ENCODE data around the gene GSTA3.
"Not testable (repeated sequence)": the region's sequence is repeated elsewhere in the genome, so short reads cannot be mapped to it uniquely, and the experiment has no call there.

GSTA3 gene

DNA sequence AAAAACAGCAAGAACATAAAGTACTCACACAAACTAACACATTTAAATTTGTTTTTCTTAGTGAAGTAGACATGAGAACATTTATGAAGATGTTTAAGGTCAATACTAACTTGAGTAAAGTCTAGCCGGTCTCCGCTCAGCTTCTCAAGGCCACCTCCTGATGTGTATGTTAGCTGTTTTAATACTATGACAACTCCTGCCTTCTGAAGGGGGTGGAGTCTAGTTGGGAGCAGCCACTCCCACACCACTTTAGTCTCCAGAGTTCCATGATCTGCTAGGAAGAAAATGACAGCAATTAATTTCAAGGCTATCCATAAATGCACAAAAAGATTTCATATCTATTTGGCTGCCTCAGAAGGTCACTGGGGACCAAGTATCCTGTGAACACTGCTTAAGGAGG, at the start of gene GSTA3:
TSS of gene GSTA3 (minus strand) at position 168 of the 400 bp plus-strand sequence. CDS start 3,864 bp downstream, outside the sequence.
- no peak for DNase-seq (ENCODE audit: low read depth in 2 of 2)

DNA sequence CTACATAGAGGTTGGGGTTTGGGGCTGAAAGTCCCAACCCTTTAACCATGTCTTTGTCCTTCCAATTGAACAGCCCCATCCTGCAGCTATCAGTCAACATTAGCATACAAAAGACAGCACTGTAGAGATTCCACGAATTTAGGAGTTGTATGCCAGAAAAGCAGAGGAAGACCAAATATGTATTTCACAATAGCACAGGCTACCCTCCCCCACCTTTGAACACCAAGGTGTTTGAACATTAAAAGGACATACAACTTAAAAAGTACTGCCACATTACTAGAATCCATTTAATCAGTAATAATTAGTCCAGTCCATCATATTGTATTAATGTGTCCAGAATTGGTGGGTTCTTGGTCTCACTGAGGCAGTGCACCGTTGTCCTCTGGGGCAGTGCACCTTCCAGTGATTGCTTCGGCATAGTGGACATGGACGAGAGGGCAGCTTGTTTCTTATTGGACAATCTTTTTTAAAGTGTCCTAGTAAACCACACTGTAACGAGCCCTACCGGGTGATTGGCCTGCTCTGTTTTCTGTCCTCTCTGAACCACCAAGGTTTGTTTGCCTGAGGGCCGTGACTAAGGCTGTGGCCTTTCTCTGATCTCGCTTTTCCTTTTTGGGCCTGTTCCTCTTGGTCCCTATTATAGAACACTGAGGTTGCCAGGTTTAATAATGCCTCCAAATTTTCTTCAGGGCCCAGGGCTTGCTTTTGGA, 49.2 kb upstream of the GSTA3 start:
- DNase-seq (ENCODE audit: low read depth in 2 of 2) = no peak

DNA sequence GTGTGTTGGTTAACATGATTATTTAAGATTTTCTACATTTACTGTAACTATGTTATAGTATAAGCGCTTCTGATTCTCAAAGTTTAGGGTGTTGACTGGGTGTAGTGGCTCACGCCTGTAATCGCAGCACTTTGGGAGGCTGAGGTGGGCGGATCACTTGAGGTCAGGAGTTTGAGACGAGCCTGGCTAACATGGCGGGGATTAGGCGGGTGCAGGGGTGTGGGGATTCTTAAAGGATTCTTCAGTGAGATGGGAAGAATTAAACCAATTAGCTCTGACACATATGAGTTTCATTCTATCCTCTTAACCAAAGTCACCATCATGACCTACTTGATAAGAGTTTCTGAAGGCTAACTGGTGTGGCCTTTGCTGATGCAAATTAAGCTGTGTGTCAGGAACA, 46.4 kb upstream of the GSTA3 start:
- no peak for DNase-seq (ENCODE audit: low read depth in 2 of 2)

DNA sequence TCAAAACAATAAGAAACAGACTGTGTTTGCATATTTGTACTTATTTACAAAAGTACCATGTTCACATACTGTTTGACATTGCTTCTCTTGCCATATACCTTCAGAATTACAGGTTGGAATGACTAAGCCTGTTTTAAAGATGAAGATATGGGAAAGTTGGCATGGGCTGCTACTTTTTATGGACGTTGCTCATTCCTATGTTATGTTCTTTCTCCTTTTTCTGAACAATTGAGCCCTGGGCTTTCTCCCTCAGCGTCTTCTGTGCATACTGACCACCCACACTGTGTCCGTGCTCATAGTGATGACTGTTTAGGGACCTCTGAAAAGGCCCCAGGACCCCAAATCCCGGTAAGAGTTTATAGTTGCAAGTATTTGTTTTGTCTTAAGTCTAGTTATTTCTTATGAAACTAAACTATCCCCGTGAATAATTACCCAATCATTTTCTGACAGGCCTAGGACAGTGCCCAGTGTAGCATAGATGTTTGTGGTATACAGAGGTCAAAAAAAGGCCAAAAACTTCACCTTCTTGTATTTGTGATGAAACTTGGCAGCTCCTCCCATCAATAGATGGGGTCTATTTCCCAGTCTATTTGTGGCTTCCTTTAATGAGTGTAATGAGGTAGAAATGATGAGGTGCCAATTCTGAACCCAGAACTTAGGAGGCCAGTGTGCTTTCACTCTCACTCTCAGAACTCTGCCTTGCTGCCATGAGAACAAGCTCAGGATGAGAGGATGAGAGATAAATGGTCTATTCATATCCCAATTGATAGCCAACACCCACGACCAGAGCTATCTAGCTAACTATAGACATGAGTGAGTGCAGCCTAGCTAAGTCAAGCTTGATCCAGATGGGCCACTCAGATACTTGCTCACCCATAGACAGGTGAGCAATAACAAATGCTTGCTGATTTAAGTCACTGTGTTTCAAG, 44.7 kb upstream of the GSTA3 start:
- DNase-seq (ENCODE audit: low read depth in 2 of 2) = no peak

DNA sequence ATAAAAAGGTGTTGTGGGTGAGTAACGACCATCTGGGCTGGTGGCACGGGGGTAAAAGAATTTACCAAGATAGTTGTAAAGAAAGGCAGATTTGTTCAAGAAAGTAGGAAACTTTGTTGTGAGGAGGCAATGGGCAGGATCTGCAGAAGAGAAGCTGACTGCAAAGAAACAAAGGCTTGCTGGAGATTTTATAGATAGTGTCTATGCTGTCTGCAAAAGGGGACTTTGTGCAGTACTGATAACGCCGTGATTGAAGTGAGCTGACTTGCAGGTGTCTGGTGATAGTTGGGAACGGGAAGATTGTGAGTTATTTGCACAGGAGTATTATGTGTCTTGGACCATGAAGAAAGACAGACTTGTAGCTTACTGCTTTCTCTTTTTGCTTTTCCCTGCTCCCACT, 36.8 kb upstream of the GSTA3 start:
- no peak for DNase-seq (ENCODE audit: low read depth in 2 of 2)

DNA sequence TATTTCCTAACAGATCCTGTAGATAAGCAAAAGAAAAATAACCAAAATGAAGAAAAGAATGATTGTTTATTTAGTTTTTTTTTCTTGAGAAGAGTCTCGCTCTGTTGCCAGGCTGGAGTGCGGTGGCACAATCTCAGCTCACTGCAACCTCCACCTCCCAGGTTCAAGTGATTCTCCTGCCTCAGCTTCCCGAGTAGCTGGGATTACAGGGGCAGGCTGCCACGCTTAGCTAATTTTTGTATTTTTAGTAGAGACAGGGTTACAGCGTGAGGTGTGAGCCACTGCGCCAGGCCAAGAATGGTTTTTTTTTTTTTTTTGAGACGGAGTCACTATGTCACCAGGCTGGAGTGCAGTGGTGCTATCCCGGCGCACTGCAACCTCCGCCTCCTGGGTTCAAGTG, 33.3 kb upstream of the GSTA3 start:
- not testable (repeated sequence) for DNase-seq (ENCODE audit: low read depth in 2 of 2)

DNA sequence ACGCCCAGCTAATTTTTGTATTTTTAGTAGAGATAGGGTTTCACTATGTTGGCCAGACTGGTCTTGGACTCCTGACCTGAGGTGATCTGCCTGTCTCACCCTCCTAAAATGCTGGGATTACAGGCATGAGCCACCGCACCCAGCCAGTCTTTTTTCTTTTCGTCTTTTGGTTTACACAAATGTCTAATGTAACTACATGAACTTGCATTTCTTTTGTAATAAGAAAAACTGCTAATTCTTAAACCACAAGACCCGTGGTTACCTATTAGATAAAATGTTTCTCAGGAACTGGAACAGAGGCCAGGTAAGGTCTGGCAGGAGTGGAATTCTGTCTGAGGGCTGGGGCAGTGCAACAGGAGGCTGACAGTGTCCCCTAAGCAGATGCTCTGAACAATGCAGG, 32.7 kb upstream of the GSTA3 start:
- no peak for DNase-seq (ENCODE audit: low read depth in 2 of 2)

DNA sequence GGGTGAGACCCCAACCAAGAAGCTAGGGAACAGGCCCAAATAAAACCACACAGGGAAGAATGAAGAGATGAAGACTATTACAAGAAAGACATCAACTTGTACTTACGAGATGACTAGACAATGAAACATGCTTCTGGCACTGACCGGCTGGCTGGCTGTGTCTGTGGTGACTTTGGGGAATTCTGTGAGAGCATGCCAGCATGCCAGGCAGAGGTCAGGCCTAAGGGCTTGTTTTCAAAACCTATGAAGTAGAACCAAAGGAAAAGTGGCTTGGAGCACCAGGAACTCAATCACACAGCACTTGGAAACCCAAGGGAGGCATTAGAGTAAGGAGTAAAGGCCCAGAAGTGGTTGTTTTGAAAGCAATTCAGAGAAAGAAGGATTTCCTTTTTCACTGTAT, 28.4 kb upstream of the GSTA3 start:
- no peak for DNase-seq (ENCODE audit: low read depth in 2 of 2)

DNA sequence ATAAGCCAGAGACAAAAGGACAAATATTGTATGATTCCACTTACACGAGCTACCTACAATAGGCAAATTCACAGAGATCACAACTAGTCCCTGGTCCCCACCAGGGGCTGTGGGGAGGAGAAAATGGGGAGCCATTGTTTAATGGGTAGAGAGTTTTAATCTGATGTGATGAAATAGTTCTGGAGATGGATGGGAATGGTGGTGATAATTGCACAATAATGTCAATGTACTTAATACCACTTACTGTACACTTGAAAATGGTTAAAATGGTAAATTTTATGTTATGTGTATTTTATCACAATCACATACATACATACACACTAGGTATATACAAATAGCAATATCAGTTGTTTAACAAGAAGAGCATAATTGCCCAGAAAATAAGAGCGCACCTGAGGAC, 24.3 kb upstream of the GSTA3 start:
- no peak for DNase-seq (ENCODE audit: low read depth in 2 of 2)

DNA sequence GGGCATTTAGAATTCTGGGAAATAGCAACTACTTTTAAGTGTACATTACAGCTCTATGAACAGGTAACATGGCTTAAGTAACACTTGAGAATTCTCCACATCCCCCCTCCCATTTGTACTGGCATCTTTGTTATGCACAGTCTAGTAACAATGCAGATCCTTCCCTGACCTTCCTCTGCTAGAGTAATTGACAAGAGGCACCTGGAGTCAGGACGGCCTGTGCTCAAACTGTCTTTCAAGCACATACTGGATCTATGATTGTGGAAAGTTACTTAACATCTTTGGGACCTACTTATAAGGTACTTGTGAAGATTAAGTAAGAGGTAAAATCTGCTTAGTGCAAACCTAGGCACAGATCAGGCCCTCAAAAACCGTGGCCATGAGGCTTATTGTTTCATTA, 21.9 kb upstream of the GSTA3 start:
- no peak for DNase-seq (ENCODE audit: low read depth in 2 of 2)

DNA sequence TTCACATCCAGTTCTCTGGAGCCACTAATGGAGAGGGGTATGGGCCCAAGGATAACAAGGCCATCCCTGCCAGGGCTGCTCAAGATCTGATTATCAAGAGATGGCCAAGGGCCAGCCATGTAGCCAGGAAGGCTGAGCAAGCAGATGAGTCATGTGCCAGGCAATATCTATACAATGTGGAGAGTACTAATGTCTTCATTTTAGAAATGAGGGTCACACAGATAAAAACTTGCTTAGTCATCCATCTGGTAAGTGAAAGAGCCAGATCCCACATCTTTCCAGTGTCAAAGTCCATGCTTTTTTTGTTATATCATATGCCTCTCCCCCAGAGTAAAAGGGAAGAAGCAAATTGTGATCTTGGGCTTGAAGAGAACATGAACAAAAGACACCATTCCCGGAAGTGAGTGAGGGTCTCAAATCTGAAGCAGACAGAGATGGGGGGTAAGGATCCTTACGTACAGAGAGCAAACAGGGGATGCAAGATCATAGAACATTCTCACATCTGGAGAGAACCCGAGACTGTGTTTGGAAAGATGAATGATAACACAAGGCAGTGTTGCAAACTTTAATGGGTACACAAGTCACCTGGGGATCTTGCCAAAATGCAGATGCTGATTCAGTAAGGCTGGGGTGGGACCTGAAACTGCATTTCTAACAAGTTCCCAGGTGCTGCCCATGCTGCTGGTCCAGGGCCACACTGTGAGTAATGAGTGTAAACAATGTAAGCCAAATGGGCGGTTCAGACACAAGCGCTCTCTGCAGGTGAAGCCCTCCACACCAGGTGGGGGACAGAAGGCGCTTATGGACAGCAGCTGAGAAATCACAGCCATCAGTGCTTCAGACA, 20.0 kb upstream of the GSTA3 start:
- no peak for DNase-seq (ENCODE audit: low read depth in 2 of 2)

DNA sequence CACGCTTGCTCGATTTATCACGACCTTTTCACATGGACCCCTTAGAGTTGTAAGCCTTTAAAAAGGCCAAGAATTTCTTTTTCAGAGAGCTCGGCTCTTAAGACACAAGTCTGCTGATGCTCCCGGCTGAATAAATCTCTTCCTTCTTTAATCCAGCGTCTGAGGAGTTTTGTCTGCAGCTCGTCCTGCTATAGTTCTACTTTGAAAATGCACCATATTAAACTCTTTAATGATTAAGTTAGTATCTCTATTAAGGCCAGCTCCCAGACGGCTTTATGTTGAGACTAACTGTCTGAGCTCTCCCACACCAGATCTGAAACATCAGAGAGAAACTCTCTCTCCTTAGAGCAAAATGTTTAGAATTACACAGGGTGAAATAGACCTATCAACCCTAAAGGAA, 18.0 kb upstream of the GSTA3 start:
- DNase-seq (ENCODE audit: low read depth in 2 of 2) = no peak

DNA sequence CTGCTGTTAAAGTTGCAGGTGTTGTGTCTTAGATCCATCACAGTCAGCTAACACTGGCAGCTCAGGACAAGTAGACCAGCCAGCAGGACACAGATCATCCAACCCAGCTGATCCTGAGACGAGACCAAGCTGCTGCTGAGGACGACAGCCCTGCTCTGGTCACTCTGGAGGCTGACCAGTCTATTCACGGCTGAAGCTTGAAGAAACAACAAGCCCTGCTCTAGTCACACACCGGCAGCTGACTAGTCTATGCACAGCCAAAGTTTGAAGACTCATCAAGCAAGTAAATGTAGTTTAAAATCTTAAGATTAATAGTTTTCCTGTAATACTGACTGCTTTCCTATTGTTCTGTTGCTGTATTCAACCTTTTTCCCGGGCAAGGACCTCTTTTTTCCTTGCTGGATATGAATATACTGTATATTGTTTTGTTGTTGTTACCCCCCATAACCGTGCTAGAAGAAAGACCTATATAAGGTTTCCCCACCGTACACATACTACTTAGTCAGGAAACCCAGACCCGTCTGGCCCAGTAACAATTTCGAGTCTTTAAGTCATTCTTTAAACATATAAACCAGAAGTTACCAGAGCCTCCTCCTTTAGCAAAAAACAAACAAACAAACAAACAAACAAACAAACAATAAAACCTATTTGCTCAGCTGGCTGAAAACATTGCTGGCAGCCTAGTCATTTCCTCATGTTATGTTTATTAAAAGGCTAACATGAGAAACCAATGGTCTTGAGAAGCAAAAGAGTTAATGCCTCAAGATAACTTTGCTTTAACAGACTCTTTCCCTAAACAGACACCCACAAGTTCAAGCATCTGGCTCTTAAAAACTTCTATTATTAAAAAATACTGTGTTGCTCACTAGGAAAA, 16.7 kb upstream of the GSTA3 start:
- DNase-seq (ENCODE audit: low read depth in 2 of 2) = no peak

DNA sequence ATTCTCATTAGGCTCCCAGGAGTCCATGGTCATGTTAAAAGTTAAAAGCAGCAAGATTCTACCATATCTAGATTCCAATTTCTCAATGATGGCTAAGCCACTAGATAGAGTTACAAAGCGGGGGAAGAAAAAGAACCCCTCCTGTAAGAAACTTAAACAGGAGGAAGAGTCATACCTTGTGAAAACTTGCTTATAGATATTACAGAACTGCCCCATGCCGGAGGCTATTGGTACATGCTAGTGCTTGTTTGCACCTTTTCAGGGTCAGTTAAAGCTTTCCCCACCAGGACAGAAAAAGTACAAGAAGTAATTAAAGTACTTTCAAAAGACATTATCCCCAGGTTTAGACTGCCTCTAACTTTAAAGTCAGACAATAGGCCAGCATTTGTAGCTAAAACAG, 15.5 kb upstream of the GSTA3 start:
- DNase-seq (ENCODE audit: low read depth in 2 of 2) = no peak

DNA sequence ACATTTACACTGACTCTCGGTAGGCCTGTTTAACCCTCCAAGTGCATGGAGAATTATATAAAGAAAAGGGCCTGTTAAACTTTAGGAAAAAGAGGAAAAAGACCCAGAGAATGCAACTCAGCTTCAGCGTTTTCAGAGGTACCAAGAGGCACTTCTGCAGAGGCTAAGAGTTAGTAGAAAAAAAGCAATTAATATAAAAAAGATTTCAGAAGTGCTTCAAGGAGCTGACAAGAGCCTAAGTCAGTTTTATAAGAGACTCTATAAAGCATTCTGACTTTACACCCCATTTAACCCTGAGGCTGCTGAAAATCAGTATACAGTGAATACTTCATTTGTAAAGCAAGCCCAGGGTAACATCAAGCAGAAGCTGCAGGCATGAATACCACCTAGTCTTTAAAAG, 14.2 kb upstream of the GSTA3 start:
- DNase-seq (ENCODE audit: low read depth in 2 of 2) = not testable (repeated sequence)

DNA sequence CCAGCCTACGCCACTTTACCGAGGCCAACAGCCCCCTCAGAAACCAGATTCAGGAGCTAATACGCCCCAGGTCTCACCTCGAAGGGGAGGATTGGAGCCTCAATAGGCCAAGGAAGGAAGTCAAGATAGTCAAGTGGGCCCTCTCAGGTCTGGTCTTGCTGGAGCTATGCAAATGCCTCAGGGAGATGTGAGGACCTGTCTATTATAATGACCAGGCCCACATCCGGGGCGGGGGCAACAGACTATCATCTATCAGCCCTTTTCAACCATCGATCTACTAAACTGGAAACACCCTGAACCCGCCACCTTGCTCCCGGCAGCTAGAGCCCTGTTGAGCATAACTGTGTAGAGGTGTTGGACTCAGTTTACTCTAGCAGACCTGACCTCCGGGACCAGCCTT, 12.7 kb upstream of the GSTA3 start:
- no peak for DNase-seq (ENCODE audit: low read depth in 2 of 2)

DNA sequence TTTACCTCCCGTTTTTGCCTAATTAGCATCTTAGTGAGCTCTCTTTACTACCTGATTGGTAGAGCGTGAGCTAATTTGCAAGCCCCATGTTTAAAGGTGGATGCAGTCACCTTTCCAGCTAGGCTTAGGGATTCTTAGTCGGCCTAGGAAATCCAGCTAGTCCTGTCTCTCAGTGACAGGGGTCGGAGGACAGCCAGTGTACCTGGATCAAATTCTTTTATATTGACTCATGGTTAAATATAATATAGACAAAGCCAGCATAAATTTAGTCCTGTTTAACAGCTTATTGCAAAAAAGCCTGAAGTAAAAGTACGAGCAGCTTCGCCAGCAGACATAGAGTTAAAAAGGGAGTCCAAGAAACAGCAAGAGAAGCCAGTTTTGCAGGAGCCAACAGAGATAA, 12.2 kb upstream of the GSTA3 start:
- no peak for DNase-seq (ENCODE audit: low read depth in 2 of 2)

DNA sequence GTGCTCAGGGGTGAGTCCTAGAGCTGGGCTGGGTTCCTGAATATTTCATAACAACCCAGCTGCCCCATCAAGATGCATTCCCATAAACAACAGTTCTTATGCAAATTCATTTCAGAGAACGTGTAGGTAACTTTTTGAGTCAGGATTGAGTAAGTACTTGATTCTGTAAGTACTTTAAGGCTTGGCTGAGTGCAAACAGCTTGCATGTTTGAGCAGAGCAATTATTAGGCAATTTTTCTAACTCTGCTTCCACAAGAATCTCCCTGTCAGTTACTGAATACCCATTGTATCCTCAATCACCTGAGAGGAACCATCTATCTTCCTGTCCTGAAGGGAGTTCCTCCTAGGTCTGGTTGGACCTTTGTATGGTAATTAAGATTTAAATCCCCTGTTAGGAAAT, 10.0 kb upstream of the GSTA3 start:
- DNase-seq (ENCODE audit: low read depth in 2 of 2) = not testable (repeated sequence)

DNA sequence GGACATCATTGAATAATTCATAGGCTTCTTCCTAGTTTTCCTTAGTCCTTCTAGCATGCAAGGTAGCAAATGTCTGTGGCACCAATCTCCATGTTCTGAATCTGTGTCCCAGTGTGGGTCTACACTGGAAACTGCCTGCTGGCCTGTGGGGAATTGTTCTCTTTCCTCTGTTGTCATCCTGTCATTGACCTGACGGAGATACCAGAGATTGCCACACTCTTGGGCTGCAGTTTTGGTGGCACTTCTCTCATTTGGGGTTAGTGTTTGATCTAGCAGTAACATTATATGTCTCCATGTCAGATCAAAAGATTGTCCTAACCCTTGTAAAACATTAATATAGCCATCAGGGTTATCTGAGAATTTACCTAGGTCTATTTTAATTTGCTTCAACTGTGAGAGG, 9.3 kb upstream of the GSTA3 start:
- not testable (repeated sequence) for DNase-seq (ENCODE audit: low read depth in 2 of 2)

DNA sequence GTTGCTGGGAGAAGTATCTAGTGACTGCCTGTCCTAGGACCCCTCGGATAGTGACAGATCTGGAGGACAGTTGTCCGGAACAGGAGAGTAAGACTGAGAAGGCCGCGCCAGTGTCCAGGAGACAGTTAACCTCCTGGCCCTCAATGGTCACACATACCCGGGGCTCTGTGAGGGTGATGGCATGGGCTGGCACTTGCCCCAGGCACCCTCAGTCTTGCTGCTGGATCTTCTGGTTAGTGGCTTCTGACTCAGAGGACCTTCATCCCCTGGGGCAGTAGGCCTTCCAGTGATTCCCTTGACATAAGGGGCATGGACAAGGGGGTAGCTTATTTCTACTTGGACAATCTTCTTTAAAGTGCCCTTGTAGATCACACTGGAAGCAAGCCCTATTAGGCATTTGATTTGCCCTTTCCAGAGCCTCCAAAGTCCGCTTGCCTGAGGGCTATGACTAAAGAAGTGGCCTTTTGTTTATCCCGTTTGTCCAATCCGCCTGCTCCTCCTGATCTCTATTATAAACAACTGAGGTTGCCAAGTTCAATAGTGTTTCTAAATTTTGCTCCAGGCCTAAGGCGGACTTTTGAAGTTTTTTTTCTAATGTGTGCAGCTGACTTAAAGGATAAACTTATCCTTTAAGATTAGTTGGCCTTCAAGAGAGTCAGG, 8.7 kb upstream of the GSTA3 start:
- DNase-seq (ENCODE audit: low read depth in 2 of 2) = not testable (repeated sequence)

DNA sequence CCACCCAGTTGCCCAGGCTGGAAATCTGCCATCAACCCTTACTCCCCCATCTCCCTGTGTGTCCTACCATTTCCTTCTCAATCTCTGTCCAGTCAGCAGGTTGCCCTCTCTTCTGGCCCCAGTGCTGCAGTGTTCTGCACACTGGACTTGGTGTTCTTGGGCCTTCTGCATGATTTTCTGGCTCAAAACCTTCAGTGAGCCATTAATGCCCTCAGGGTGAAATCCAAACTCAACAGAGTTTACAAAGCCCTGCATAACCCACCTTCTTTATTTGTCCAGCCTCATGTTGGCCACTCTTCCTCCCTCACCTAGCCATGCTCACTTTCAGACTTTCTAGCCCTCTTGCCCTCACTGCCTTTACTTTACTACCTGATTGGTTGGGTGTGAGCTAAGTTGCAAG, 5.0 kb upstream of the GSTA3 start:
- DNase-seq (ENCODE audit: low read depth in 2 of 2) = no peak

All from activated CD4-positive, alpha-beta T cell treated with anti-CD3 and anti-CD28 coated beads for 24 hours (primary cell).